ENCODE results near the gene DNAH1. TPM values are rescaled to one million over a fixed set of nuclear protein-coding genes. Genes with fewer than 3 reads are reported as not detected.

Gene DNAH1
- total RNA-seq, 1 experiment from 2014 or later: 0.60 TPM

DNA sequence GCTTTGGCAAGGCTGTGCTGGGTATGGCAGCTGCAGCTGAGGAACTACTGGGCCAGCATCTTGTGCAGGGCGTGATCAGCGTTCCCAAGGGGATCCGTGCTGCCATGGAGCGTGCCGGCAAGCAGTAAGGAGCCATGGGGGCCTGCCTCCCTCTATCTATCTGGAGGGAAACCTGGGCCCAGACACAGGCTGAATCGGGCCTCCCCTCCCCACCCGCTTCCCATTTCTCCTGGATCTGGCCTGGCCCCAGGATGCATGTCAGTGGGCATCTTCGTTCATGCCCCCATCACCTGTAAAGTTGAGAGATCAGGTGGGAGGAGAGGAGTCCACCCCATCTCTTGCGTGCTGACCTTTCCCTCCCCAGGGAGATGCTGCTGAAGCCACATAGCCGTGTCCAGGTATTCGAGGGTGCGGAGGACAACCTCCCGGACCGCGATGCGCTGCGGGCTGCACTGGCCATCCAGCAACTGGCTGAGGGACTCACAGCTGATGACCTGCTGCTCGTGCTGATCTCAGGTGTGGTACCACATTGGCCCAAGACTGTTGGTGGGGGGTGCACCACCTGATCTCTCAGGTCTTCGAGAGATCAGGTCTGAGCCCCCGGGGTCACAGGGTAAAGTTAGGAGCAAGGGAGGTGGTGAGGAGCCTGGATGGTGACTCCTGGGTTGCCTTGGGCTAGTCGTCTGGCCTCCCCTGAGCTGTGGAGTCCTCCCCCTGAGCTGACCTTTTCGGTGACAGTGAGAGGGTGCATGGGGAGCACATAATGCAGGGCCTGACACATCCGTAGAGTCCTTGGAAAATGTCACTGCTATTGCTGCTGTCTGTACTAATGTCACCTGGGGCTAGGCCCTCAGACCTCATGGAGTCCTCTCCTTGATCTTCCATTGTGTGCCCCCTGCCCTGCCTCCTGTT is 25.3 kb upstream of the DNAH1 start:
- DNase-seq (ENCODE audit: low spot score): no peak

DNA sequence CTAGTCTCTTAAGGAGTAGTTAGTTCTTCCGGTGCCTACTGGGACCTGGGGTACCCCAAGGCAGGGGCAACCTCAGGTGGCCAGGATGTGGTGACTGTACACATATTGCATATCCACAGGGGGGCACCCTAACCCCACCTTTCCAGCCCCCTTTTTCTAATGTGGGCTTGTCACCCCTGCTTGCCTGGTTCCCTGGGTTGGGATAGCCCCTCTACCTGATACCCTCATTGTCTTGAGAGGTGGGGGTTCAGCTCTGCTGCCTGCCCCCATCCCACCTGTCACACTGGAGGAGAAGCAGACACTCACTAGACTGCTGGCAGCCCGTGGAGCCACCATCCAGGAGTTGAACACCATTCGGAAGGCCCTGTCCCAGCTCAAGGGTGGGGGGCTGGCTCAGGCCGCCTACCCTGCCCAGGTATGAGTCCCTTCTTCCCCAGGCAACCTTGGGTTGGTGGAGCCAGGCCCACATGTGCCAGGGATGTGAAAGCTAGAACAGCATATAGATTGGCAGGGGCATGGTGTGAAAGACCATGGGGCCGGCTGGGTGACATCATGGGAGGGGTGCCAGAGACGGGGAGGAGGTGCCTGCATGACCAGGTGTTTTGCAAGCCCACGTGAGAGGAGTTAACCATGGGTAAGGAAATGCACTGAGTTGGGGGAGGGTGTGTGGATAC is 24.5 kb upstream of the DNAH1 start:
- DNase-seq (ENCODE audit: low spot score): no peak

DNA sequence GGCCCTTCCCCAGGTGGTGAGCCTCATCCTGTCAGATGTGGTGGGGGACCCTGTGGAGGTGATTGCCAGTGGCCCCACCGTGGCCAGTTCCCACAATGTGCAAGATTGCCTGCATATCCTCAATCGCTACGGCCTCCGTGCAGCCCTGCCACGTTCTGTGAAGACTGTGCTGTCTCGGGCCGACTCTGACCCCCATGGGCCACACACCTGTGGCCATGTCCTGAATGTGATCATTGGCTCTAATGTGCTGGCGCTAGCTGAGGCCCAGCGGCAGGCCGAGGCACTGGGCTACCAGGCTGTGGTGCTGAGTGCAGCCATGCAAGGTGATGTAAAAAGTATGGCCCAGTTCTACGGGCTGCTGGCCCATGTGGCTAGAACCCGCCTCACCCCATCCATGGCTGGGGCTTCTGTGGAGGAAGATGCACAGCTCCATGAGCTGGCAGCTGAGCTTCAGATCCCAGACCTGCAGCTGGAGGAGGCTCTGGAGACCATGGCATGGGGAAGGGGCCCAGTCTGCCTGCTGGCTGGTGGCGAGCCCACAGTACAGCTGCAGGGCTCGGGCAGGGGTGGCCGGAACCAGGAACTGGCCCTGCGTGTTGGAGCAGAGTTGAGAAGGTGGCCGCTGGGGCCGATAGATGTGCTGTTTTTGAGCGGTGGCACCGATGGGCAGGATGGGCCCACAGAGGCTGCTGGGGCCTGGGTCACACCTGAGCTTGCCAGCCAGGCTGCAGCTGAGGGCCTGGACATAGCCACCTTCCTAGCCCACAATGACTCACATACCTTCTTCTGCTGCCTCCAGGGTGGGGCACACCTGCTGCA is 23.7 kb upstream of the DNAH1 start:
- no peak for DNase-seq (ENCODE audit: low spot score)

DNA sequence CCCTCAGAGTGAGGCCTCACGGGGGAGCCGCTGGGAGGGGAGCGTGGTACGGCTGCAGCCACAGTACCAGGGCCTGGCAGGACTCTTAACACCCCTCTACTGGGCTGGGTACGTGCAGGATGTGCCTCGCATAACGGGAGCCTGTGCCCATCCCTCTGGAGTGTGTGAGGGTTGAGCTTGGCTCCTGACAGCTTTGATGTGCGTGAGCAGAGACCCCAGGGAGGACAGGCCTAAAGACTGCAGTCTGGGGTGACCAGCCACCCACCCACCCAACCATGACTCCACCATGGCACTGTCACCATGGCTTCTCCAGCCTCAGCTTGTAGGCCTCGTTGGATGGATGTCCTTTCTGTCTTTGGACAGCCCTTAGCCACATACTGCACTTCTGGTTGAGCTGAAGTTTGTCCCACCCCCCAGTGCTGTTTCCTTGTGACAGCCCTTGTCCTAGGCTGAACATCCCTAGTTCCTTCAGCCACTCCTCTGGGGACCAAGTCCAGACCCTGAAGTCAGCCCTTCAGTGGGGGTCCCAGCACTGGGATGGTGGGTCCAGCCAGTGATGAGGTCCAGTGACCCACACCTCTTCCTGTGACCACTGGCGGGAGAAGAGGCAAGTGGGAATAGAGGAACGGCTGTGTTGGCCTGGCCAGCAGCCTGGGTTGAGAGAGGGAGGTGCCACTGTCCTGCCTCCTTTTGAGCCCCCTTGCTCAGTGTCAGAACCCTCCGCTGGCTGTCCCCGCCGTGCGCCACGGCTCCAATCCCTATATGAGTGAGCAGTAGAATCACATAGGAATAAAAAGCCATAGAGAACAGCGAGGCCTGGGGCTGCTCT is 22.4 kb upstream of the DNAH1 start:
- no peak for DNase-seq (ENCODE audit: low spot score)

DNA sequence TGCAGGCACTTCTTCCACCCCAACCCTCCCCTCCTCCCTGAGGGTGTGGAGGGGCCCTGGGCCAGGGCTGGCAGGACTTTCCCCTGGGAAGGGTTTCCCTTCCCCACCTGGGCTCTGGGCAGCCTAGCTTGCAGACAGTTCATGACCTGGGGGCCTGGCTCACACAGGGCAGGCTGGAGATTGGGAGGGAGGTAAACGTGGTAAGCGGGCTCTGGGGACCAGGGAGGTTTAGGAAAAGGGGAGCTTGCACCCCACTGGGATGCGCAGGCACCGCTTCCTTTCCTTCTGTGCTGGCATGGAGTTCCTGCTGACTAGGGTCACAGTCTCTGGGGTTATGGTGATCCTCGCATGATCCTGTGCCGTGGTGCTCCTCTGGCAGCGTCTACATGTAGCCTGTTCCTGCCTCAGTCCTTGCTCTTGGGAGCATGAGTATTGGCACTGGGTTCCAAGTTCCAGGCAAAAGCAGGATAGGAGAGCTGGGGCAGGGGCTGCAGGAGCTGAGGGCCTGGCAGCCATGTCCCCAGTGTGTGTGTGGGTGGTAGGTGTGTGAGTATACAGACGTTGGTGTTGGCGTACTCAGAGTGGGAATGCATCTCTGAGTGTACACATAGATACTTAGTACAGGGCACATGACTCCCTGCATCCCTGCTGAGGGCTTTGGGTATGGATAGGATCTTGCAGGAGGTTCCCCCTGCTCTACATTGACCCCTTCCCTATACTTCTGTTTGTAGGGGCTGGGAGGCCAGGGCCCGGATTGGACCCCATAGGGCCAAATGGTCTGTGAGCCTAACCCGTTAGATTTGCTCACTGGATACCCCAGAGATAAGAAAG is 21.6 kb upstream of the DNAH1 start:
- no peak for DNase-seq (ENCODE audit: low spot score)

DNA sequence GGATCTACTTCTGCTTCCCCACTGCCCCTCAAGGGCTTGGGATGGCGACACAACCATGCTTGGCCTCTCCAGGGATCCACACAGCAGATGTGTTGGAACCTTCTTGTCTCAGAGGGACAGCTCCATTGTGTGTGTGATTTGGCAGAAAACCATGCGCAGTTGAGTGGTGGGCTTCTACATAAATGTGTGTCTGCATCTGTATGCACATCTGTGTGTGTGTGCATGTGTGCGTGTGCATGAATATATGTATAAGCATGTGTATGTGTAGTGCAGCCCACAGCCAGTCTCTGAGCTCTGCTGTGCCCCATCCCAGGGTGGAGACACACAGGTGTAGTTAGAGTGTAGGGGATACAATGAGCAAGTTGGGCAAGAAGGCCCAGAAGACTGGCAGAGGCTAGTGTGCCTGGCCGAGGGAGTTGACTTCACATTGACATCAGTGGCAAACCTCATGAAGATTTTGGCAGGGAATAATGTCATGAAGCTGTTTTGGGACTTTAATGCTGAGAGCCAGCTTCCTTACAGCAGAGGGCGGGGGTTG is 20.4 kb upstream of the DNAH1 start:
- DNase-seq (ENCODE audit: low spot score): no peak

DNA sequence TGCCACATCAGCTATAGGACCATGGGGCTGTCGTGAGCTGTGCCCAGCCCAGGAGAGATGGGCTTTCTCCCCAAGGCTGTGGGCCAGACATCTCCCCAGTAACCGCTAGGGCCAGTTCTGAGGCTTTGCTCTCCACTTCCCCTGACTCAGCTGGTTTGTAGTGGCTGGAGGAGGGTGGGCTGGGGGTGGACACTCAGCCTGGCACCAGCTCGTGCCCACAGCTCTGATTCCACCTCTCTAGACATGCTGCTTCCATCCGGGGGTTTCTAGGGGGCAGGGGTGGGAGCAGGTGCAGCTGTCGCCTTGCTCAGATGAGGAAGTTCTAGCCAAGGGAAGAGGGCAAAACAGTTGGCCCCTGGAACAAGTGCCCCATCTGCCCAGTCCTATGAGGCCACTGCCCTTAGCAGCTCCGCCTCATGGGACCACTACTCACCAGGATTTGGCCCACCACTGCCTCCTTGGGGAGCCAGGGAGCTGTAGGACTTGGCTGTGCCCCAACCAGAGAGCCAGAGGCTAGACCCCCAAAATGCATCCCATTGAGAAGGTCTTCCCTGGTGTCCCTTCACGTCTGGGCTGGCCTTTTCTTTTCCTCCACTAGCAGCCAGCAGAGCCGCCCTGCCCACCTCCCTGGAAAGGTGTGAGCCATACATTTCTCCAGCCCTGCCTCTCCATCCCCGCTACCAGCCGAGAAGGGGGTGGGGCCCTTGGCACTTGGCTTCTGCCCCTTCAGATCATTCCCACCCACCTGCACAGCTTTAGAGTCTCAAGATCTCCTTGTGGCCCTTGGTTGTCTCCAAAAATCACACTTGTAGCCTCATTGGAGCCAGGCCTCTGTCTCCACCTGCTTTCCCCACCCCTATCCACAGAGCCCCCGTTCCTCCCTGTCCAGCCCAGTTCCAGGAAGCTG is 18.6 kb upstream of the DNAH1 start:
- DNase-seq (ENCODE audit: low spot score): no peak

DNA sequence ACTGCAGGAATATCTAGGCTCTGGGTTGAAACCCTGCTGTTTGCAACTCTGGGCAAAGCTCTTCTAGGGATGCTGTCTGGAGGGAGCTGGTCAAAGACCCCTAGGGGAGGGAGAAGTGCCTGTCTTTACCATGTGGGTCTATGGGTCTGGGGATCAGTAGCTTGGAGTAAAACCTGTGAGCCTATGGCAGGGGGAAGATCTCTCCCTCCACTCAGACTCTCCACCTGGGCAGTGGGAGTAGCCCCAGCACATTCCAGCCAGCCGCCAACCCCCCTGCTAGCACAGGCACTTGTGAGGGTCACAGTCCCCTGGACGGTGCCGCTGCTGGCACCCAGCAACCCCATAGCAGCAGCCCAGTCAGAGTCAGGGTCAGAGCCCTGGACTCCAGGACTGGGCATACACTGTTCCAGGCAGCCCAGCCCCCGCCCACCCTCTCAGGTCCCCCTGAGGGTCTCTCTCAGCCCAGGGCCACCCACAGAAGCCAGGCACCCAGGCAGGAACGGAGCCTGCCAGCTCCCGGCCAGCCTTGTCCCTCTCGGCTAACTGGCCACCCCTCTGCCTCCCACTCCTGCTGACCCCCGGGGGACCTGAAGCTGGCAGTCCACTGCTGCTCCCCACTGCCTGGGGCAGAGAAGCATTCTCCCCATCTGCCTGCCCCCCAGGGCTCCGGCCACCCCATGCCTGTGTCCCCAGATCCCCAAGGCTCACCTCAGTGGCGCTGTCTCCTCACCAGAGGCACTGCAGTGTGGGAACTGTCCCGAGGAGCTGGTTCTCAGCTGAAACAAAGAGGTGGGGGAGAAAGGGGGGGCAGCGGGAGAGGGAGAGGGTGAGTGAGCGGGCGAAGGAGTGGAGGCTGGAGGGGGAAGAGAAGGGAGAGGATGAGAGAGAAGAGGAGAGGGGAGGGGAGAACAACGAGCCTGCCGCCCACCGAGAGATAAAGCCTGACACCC is 17.7 kb upstream of the DNAH1 start:
- DNase-seq (ENCODE audit: low spot score): no peak

DNA sequence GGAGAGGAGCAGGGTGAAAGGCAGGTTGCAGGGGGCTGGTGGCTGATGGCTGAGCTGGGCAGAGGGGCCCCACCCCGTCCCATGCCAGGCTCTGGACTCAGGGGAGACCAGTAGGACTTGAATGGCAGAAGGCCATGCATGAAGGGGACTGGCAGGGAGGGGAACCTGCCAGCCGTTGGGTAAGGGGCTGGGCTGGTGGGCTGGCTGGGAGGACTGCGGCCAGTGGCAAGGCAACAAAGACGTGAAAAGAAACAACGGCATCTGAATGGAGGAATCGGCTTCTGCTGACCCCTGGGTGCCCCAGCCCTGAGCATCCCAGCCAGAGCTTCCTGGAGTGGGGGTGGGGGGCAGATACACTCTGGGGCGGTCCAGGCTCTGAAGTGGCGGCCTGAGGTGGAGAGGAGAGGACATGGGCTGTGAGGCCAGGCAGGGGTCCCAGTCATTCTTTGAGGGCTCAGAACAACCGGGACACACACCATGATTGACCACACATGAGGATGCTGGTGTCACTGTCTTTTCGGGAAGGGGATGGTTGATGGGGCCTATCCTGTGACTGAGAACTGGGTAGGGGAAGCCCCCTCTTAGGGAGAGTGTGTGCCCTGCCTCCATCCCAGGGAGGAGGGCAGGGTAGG is 16.8 kb upstream of the DNAH1 start:
- no peak for DNase-seq (ENCODE audit: low spot score)

DNA sequence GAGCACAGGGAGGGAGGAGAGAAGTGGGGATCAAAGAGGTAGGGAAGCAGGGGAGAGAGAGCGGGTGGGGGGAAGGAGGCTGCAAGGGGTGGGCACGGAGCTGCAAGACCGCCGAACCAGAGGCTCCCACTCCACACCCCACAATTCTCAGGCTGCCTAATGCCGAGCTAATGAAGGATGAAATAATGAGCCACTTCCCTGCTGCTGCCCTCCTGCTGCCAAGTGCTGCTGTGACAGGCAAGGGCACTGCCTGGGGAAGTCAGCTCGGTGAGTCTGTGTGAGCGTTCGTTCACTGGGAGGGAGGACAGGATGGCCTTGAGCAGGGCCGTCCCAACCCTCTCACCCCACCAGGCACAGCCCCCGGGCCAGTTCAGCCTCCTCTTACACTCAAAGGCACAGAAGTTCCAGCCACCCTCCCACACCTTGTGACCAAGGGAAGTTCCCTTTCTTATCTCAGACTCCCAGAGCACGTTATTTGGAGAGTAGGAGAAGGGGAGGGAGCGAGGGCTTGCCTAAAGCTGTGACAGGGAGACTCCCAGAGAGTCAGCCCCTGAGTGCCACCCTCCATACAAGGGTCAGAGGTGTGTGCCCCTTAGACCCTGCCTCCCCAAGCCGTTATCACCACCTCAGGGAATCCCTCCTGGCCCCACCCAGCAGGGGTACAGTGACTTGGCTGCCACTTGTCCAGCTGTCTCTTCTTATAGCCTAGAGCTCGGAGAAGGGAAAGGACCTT is 16.1 kb upstream of the DNAH1 start:
- peak; percentile 8 for DNase-seq (ENCODE audit: low spot score)

DNA sequence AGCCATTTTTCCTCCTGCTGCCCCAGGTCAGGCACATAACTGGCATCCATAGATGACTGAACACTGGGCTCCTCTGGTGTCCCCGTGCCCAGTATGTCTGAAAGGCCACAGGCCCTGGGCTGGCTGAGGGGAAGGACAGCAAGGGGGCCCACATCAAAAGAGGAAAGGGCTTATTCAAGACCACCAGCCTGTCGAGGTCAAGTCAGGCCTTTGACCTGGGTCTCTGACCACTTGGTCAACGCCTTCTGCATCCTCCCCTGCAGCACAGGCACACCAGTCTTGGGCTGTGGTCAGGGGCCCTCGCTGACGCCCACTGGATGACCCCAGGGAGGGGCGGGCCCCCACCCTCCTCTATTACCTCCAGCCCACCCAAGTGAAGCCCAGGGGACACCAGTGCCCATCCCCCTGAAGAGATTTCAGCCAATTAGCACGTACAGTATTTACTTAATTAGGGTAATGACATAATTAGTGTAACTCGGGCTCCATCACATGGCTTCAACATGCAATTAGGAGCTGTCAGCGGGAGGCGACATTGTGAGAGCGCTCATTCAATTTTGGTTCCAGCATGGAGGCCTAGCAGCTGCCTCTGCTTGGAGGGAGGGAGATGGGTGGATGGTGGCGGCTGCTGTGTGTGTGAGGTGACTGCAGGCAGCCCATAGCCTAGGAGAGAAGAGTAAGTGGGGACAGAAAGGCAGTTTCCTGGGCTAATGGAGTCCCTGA is 13.5 kb upstream of the DNAH1 start:
- no peak for DNase-seq (ENCODE audit: low spot score)

DNA sequence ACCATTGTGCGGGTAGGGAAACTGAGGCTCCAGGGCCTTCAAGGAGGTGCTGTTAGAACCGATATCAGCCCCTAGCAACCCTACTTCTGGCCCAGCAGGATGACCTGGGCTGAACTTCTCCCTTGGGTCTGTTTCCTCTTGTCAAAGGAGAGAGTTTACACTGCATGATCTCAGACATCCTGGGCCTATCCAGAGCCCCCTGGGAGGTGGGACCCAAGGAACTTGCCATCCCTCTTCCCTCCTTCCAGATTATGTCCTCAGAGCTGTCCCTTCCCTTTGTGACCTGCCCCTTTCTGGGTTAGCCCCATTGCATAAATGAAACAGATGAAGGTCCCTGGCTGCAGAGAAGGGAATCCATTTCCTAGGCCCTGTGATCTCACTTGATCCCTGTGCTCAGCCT is 12.3 kb upstream of the DNAH1 start:
- no peak for DNase-seq (ENCODE audit: low spot score)

DNA sequence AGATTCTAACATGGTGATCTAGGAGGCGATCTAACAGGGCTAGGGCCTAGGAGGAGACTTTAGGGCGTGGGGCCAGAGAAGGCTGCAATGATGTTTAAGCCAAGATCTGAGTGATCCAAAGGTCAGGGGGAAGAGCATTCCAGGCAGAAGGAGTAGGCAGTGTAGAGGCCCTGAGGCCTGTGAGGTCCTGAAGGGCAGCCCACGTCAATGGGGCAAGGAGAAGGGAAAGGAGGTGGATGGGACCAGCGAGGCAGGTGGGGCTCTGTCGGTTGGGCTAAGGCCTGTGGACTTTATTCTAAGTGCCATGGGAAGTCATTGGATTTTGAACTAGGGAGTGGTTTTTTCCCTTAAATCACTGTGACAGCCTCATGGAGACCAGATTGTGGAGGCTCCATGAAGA is 10.2 kb upstream of the DNAH1 start:
- no peak for DNase-seq (ENCODE audit: low spot score)

DNA sequence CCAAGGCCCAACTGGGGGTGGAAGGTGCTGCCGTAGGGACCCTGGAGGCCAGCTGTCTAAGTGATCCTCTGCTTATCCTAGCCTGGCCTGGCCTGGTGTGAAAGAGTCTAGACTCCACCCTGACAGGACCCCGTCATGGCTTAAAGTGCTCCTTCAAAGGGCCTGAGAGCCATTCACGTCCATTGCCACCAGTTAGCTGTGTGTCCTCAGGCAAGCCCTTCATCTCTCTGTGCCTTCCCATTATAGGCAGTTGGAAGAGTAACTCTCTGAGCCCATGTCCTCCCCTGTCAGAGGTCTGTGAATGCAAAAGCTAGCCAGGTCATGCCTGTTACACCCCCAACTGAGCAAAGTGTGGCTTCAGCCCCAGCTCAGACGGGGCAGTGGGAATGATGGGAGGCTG is 9.1 kb upstream of the DNAH1 start:
- no peak for DNase-seq (ENCODE audit: low spot score)

DNA sequence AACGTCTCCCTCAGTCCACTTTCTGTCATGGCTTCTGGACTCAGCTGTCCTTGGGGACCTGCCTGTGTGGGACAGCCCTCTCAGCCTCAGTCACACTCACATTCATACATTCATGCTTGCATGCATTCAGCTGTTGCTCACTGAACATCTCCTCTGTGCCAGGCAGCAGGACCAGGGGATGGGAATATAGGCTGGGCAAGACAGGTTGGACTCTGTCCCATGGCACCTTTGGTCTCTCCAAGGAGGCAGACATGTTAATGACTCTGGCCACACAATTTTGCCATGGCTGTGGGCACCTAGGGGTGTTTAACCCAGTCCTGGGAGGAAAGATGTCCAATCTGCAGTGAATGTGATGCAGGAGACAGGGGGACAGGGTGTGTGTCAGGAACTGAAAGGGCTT is 7.8 kb upstream of the DNAH1 start:
- no peak for DNase-seq (ENCODE audit: low spot score)

DNA sequence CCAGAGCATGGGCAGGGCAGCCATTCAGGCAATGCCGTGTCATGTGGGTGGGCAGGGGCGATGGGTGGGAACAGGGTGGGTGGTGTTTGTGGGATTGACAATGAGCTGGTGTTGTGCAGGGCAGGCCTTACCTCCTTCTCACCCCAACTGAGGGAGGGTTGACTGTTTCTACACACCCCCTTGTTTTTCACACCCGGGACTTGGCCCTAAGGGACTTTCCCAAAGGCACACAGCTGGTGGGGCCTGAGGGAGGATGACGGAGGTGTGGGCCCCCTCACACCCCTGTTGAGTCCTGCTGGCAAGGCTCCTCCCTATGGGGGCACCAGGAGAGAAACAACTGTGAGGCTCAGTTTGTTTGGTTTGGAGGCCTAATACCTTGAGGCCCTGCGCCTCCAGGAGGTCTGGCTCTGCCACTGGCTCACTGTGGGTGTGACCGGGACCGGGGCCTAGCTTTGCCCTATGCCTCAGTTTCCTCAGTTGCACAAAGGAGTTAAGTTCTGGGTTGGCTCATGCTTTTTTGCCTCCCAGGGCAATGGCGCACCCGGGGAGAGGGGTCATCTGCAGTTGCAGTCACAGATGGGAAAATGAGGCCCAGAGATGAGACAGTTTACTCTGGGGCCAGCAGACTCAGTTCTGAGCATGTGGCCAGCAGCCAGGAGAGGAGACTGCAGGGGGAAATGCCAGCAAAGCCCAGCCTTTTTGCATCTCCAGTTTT is 5.1 kb upstream of the DNAH1 start:
- no peak for DNase-seq (ENCODE audit: low spot score)

Measured in H4 (cell line).